ENCODE results near the gene IGF2R.

The IGF2R gene

GRCh38 chr6:160080097-160080496 is 111.2 kb downstream of the IGF2R start:
- Histone ChIP-seq H3K9me2 (replicated peaks; ENCODE audit: insufficient read depth, low read length) (no peaks in the 10 kb centered on the region), H3K36me3 (replicated peaks; ENCODE audit: insufficient read depth, low read length) (no peaks in the 10 kb centered on the region), H3K4me3 (ENCODE audit: low read length) (no peak overlapping the region), H3K4me1 (ENCODE audit: low read length) (no peaks in the 10 kb centered on the region), H4K20me1 (ENCODE audit: insufficient read depth, low read length) (no peaks in the 10 kb centered on the region), H3K79me2 (ENCODE audit: low read length) (no peaks in the 10 kb centered on the region), H3K9ac (ENCODE audit: low read length) (no peak overlapping the region), H3K27me3 (replicated peaks; ENCODE audit: insufficient read depth, low read length) (no peaks in the 10 kb centered on the region), H3K27ac (ENCODE audit: low read length) (no peak overlapping the region), H3K9me3 (replicated peaks; ENCODE audit: insufficient read depth, low read length) (no peaks in the 10 kb centered on the region), H3F3A (ENCODE audit: insufficient read depth, low read length) (no peaks in the 10 kb centered on the region), H3K4me2 (ENCODE audit: low read depth, low read length) (no peak overlapping the region), H2AFZ (ENCODE audit: low read length) (no peak overlapping the region)
- DNase-seq, result no peak
- TF ChIP-seq CTCF (IDR thresholded peaks at IDR 0.05; ENCODE audit: low read length) (no peak), EZH2 (optimal IDR thresholded peaks at IDR 0.05; ENCODE audit: low read depth, low read length) (no peak), EZH2phosphoT487 (IDR thresholded peaks at IDR 0.05; ENCODE audit: low read length) (no peak)

DNA sequence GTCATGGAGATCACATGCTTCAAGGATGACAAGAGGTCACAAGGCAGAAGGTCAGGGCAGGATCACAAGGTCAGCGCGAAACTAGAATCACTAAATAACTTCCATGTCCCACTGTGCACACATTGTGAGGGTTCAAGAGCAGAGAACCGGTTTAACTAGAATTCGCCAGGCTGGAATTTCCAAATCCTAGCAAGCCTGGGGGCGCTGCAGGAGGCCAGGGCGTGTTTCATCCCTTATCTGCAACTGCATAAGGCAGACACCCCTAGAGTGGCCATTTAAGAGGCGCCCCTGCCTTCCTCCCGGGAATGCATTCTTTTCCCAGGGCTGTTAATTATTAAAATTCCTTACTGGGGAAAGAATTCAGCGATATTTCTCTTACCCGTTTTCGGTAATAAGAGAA is 112.5 kb downstream of the IGF2R start:
- no peaks in the 10 kb centered on the region for H3K27me3 ChIP-seq (replicated peaks; ENCODE audit: insufficient read depth, low read length)
- H3K9me2 ChIP-seq (replicated peaks; ENCODE audit: insufficient read depth, low read length), result no peaks in the 10 kb centered on the region
- no peaks in the 10 kb centered on the region for H3K79me2 ChIP-seq (ENCODE audit: low read length)
- no peak for DNase-seq
- no peak overlapping the region for H2AFZ ChIP-seq (ENCODE audit: low read length)
- H4K20me1 ChIP-seq (ENCODE audit: insufficient read depth, low read length), result no peaks in the 10 kb centered on the region
- no peak overlapping the region for H3K4me3 ChIP-seq (ENCODE audit: low read length)
- TF ChIP-seq EZH2 (optimal IDR thresholded peaks at IDR 0.05; ENCODE audit: low read depth, low read length) (no peak), CTCF (IDR thresholded peaks at IDR 0.05; ENCODE audit: low read length) (no peak), EZH2phosphoT487 (IDR thresholded peaks at IDR 0.05; ENCODE audit: low read length) (no peak)
- H3K36me3 ChIP-seq (replicated peaks; ENCODE audit: insufficient read depth, low read length), result no peaks in the 10 kb centered on the region; the same call in 1 of the 2 replicates
- no peaks in the 10 kb centered on the region for H3K9me3 ChIP-seq (replicated peaks; ENCODE audit: insufficient read depth, low read length)
- no peaks in the 10 kb centered on the region for H3K4me1 ChIP-seq (ENCODE audit: low read length)
- no peak overlapping the region for H3K9ac ChIP-seq (ENCODE audit: low read length)
- no peak overlapping the region for H3K4me2 ChIP-seq (ENCODE audit: low read depth, low read length)
- H3K27ac ChIP-seq (ENCODE audit: low read length), result no peak overlapping the region
- no peaks in the 10 kb centered on the region for H3F3A ChIP-seq (ENCODE audit: insufficient read depth, low read length)

DNA sequence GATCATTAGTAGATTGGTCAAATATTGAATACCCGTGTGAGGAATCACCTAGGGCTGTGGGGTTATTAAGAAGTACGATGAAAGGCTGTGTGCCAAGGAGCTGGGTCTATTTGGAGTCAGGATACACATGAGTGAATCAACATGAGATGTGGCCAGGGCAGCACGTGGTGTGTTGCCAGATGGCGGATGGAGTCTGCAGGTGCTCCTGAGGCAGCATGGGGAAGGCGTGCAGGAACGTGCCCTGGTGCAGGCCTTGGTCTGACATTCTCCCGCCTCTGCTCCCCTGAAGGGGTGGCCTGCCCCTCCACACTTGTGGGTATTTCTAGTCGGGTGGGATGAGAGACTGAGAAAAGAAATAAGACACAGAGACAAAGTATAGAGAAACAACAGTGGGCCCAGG is 113.7 kb downstream of the IGF2R start:
- Histone ChIP-seq H3K79me2 (ENCODE audit: low read length) (no peaks in the 10 kb centered on the region), H3K4me1 (ENCODE audit: low read length) (no peaks in the 10 kb centered on the region), H3F3A (ENCODE audit: insufficient read depth, low read length) (no peaks in the 10 kb centered on the region), H3K9me2 (replicated peaks; ENCODE audit: insufficient read depth, low read length) (no peaks in the 10 kb centered on the region), H3K4me2 (ENCODE audit: low read depth, low read length) (no peak overlapping the region), H3K9ac (ENCODE audit: low read length) (no peak overlapping the region), H2AFZ (ENCODE audit: low read length) (no peak overlapping the region), H4K20me1 (ENCODE audit: insufficient read depth, low read length) (no peaks in the 10 kb centered on the region), H3K36me3 (replicated peaks; ENCODE audit: insufficient read depth, low read length) (no peaks in the 10 kb centered on the region; the same call in 1 of the 2 replicates), H3K27me3 (replicated peaks; ENCODE audit: insufficient read depth, low read length) (no peaks in the 10 kb centered on the region), H3K4me3 (ENCODE audit: low read length) (no peak overlapping the region), H3K27ac (ENCODE audit: low read length) (no peak overlapping the region), H3K9me3 (replicated peaks; ENCODE audit: insufficient read depth, low read length) (no peaks in the 10 kb centered on the region)
- TF ChIP-seq CTCF (IDR thresholded peaks at IDR 0.05; ENCODE audit: low read length) (no peak), EZH2 (optimal IDR thresholded peaks at IDR 0.05; ENCODE audit: low read depth, low read length) (no peak), EZH2phosphoT487 (IDR thresholded peaks at IDR 0.05; ENCODE audit: low read length) (no peak)
- no peak for DNase-seq

All from MM.1S (cell line).